Astrocyte (in vitro differentiated cells and primary cell): ENCODE measurements around the gene PGGHG. TPM values are rescaled to one million over a fixed set of nuclear protein-coding genes. Genes with fewer than 3 reads are reported as not detected.
A peak's percentile ranks its signal among the peaks of the same experiment; 100 is the strongest.

ENCODE experiments used
- DNase-seq: peaks from one replicate; pipeline ENCODE4 v3.0.0-alpha.2; 2010; ENCODE audit warnings: low read depth
- FAIRE-seq: peaks from 2 replicates; lab custom pipeline; 2011; peaks lifted over from hg19 to GRCh38; lab: Jason Lieb, UNC
- H2AFZ ChIP-seq: 2 replicates; pipeline ENCODE4 v1.6.0; 2012; ENCODE audit warnings: low read depth, low read length, inconsistent platforms
- H3K27ac ChIP-seq: 2 replicates; pipeline ENCODE4 v1.5.1; 2011; ENCODE audit warnings: low read depth, low read length, inconsistent platforms
- H3K27me3 ChIP-seq: 2 replicates; pipeline ENCODE4 v1.6.0; 2011; ENCODE audit warnings: low read length, inconsistent platforms; ENCODE audit not compliant: insufficient read depth
- H3K36me3 ChIP-seq: 2 replicates; pipeline ENCODE4 v1.5.1; 2011; ENCODE audit warnings: low read length, inconsistent platforms; ENCODE audit not compliant: insufficient read depth
- H3K4me1 ChIP-seq: 2 replicates; pipeline ENCODE4 v1.5.1; 2011; ENCODE audit warnings: low read length, inconsistent platforms; ENCODE audit not compliant: insufficient read depth
- H3K4me2 ChIP-seq: 2 replicates; pipeline ENCODE4 v1.6.0; 2012; ENCODE audit warnings: low read length, inconsistent platforms
- H3K4me3 ChIP-seq: 2 replicates; pipeline ENCODE4 v1.5.1; 2011; ENCODE audit warnings: low read depth, mild to moderate bottlenecking, low read length, inconsistent platforms; ENCODE audit not compliant: insufficient read depth
- H3K79me2 ChIP-seq: 2 replicates; pipeline ENCODE4 v1.6.0; 2012; ENCODE audit warnings: mild to moderate bottlenecking, low read length, inconsistent platforms; ENCODE audit not compliant: insufficient read depth
- H3K9ac ChIP-seq: 2 replicates; pipeline ENCODE4 v1.6.0; 2012; ENCODE audit warnings: mild to moderate bottlenecking, low read length, inconsistent platforms
- H3K9me3 ChIP-seq: 2 replicates; pipeline ENCODE4 v1.5.1; 2012; ENCODE audit warnings: low read depth, mild to moderate bottlenecking, low read length, inconsistent platforms; ENCODE audit not compliant: insufficient read depth
- H4K20me1 ChIP-seq: 2 replicates; pipeline ENCODE4 v1.6.0; 2012; ENCODE audit warnings: low read length, inconsistent platforms; ENCODE audit not compliant: insufficient read depth
- H3K27ac Mint-ChIP-seq: one replicate; pipeline ENCODE4 v1.8.0; 2021; ENCODE audit warnings: mild to moderate bottlenecking, mixed read lengths; ENCODE audit not compliant: unreplicated experiment
- H3K27me3 Mint-ChIP-seq: one replicate; pipeline ENCODE4 v1.8.0; 2021; ENCODE audit warnings: low read depth, mixed read lengths; ENCODE audit not compliant: unreplicated experiment
- H3K36me3 Mint-ChIP-seq: one replicate; pipeline ENCODE4 v1.8.0; 2021; ENCODE audit warnings: low read depth, mixed read lengths; ENCODE audit not compliant: unreplicated experiment
- H3K4me1 Mint-ChIP-seq: one replicate; pipeline ENCODE4 v1.8.0; 2021; ENCODE audit warnings: low read depth, mixed read lengths; ENCODE audit not compliant: unreplicated experiment
- H3K4me3 Mint-ChIP-seq: one replicate; pipeline ENCODE4 v1.8.0; 2021; ENCODE audit warnings: mild to moderate bottlenecking, moderate library complexity, mixed read lengths; ENCODE audit not compliant: unreplicated experiment
- H3K9me3 Mint-ChIP-seq: one replicate; pipeline ENCODE4 v1.8.0; 2021; ENCODE audit warnings: mild to moderate bottlenecking, mixed read lengths; ENCODE audit not compliant: unreplicated experiment
- EZH2 ChIP-seq: IDR thresholded peaks from 2 replicates; pipeline ENCODE4 v1.6.1; 2012; ENCODE audit warnings: mild to moderate bottlenecking, low read length, inconsistent platforms; ENCODE audit not compliant: insufficient read depth
- total RNA-seq: library from RNA; stranded (reverse); gene quantifications from 2 replicates; pipeline ENCODE4 v1.2.1, GENCODE V29; 2021
- TF ChIP-seq, protein P1 (sequence below): IDR thresholded peaks from 2 replicates; pipeline ENCODE4 v1.5.1; 2011; ENCODE audit warnings: low read depth, mild to moderate bottlenecking, inconsistent platforms, low read length, moderate library complexity; ENCODE audit not compliant: insufficient read depth

PGGHG gene
- total RNA-seq, 1 donor from 2014 or later, result 25.1 TPM

DNA sequence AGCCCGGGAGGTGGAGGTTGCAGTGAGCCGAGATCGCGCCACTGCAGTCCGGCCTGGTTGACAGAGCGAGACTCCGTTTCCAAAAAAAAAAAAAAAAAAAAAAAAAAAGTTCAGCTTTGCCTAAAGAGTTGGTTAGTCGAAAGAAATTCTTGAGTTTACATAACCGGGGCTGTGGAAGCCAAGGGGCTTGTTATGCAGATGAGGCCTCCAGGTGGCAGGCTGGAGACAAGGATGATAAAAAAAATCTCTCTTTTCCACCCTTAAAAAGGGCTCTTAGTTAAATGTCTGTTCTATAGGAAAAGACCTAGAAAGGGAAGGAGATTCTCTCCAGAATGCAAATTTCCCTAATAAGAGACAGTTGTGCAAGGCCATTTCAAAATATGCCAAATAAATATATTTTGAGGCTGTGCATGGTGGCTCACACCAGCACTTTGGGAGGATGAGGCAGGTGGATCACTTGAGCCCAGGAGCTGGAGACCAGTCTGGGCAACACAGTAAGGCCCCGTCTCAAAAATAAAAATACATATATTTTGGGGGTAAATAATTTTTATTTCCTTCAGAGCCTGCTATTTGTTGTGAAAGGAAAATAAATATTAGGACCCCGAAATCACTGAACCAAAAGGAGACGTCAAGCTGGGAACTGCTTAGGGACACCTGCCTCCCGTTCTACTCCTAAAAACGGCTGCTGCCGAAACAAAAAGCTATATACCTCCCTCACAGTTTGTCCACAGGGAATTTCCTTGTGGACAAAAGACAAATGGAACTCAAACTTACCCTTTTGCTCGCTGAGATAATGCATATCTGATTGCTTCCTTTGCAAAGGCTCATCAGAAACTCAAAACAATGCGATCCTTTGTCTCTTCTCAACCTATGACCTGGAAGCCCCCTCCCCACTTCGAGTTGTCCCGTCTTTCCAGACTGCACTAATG is 16.3 kb downstream of the PGGHG start:
- Histone ChIP-seq H3K4me1 (peaks cover 17% of the 10 kb centered on the region), H4K20me1 (no peaks in the 10 kb centered on the region), H3K4me2 (no peak overlapping the region), H3K79me2 (peaks cover 6% of the 10 kb centered on the region), H3K9ac (no peak overlapping the region), H2AFZ (no peak overlapping the region), H3K4me3 (no peak overlapping the region), H3K36me3 (no peaks in the 10 kb centered on the region), H3K27me3 (no peaks in the 10 kb centered on the region), H3K27ac (no peak overlapping the region), H3K9me3 (no peaks in the 10 kb centered on the region)
- Mint-ChIP-seq H3K4me1 (peaks cover 9% of the 10 kb centered on the region), H3K36me3 (peaks cover 4% of the 10 kb centered on the region), H3K27me3 (peaks cover 6% of the 10 kb centered on the region), H3K4me3 (no peak overlapping the region), H3K27ac (no peak overlapping the region), H3K9me3 (peaks cover 2% of the 10 kb centered on the region)
- DNase-seq, result peak; percentile 50
- no peak for TF ChIP-seq EZH2
- TF ChIP-seq, protein P1, sequence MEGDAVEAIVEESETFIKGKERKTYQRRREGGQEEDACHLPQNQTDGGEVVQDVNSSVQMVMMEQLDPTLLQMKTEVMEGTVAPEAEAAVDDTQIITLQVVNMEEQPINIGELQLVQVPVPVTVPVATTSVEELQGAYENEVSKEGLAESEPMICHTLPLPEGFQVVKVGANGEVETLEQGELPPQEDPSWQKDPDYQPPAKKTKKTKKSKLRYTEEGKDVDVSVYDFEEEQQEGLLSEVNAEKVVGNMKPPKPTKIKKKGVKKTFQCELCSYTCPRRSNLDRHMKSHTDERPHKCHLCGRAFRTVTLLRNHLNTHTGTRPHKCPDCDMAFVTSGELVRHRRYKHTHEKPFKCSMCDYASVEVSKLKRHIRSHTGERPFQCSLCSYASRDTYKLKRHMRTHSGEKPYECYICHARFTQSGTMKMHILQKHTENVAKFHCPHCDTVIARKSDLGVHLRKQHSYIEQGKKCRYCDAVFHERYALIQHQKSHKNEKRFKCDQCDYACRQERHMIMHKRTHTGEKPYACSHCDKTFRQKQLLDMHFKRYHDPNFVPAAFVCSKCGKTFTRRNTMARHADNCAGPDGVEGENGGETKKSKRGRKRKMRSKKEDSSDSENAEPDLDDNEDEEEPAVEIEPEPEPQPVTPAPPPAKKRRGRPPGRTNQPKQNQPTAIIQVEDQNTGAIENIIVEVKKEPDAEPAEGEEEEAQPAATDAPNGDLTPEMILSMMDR, result peak; percentile 75
- FAIRE-seq, result no peak

DNA sequence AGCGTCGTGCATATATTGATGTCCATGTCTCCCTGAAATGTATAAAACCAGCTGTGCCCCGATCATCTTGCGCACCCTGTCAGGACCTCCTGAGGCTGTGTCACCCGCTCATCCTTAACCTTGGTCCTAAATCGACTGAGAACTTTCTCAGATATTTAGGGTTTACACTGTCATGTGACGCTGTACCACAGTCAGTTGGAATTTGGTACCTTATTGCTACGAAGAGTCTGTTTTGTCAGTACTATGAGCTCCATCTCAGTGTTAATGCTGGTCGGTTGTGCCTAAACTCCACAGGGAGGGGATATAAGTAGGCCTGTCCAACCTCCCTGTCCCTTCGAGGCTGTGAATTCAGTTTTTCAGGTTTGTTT is 16.9 kb downstream of the PGGHG start:
- no peak overlapping the region for H3K9ac ChIP-seq
- DNase-seq, result no peak
- no peak overlapping the region for H3K27ac ChIP-seq
- H2AFZ ChIP-seq, result no peak overlapping the region
- FAIRE-seq, result no peak
- Mint-ChIP-seq H3K4me1 (peaks cover 9% of the 10 kb centered on the region), H3K27ac (peak overlapping the region; percentile 48), H3K9me3 (peaks cover 2% of the 10 kb centered on the region), H3K4me3 (no peak overlapping the region), H3K27me3 (no peaks in the 10 kb centered on the region), H3K36me3 (peaks cover 4% of the 10 kb centered on the region)
- H3K9me3 ChIP-seq, result no peaks in the 10 kb centered on the region
- H3K4me2 ChIP-seq, result no peak overlapping the region
- H4K20me1 ChIP-seq, result no peaks in the 10 kb centered on the region
- H3K36me3 ChIP-seq, result no peaks in the 10 kb centered on the region
- no peaks in the 10 kb centered on the region for H3K27me3 ChIP-seq
- no peak for TF ChIP-seq EZH2
- TF ChIP-seq, protein P1, result no peak
- H3K4me3 ChIP-seq, result no peak overlapping the region
- peaks cover 6% of the 10 kb centered on the region for H3K79me2 ChIP-seq
- peaks cover 17% of the 10 kb centered on the region for H3K4me1 ChIP-seq
